Measurements from ENCODE around the gene DNLZ.
A peak's percentile ranks its signal among the peaks of the same experiment; 100 is the strongest.

DNLZ gene

DNA sequence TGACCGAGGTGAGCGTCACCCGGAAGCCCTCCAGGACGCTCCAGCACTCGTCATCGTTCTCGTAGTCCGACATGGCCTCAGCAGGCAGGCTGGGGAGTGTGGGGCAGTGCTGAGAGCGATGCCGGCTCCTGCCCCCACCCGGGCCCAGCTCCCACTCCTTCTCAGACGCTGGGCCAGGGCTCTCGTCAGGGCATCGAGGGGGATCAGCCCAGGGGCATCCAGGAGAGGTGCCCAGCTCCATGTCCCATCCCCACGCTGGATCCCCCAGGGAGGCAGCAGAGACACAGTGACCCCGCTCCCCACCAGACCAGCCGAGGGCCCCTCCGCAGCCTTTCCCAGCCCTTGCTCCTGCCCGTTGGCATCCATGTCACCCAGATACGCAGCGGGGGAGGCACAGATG lies 8.5 kb upstream of the DNLZ start:
- H3K27ac Mint-ChIP-seq = no peak overlapping the region
- H3K27me3 Mint-ChIP-seq = peaks cover 2% of the 10 kb centered on the region
- H3K4me3 Mint-ChIP-seq = no peak overlapping the region
- H3K36me3 Mint-ChIP-seq = no peaks in the 10 kb centered on the region
- no peaks in the 10 kb centered on the region for H3K4me1 Mint-ChIP-seq
- no peaks in the 10 kb centered on the region for H3K9me3 Mint-ChIP-seq

DNA sequence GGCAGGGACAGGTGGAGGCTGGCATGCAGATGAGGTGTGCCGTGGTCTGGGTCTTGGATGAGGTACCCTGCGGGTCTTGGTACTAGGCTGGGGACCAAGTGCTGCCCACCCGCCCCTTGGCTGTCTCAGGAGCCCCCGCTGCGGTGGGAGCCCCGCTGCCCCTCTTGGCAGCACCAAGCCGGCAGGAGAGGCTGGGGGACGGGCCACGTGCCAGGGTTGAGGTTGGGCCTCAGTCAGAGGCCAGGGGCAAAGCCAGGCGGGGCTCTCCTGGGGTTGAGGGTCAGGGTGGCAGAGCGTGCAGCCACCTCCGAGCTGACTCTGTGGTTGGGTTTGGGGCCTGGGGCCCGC lies 8.0 kb upstream of the DNLZ start:
- H3K36me3 Mint-ChIP-seq = no peaks in the 10 kb centered on the region
- H3K4me3 Mint-ChIP-seq = no peak overlapping the region
- H3K27me3 Mint-ChIP-seq = peaks cover 2% of the 10 kb centered on the region
- no peaks in the 10 kb centered on the region for H3K9me3 Mint-ChIP-seq
- no peaks in the 10 kb centered on the region for H3K4me1 Mint-ChIP-seq
- no peak overlapping the region for H3K27ac Mint-ChIP-seq

DNA sequence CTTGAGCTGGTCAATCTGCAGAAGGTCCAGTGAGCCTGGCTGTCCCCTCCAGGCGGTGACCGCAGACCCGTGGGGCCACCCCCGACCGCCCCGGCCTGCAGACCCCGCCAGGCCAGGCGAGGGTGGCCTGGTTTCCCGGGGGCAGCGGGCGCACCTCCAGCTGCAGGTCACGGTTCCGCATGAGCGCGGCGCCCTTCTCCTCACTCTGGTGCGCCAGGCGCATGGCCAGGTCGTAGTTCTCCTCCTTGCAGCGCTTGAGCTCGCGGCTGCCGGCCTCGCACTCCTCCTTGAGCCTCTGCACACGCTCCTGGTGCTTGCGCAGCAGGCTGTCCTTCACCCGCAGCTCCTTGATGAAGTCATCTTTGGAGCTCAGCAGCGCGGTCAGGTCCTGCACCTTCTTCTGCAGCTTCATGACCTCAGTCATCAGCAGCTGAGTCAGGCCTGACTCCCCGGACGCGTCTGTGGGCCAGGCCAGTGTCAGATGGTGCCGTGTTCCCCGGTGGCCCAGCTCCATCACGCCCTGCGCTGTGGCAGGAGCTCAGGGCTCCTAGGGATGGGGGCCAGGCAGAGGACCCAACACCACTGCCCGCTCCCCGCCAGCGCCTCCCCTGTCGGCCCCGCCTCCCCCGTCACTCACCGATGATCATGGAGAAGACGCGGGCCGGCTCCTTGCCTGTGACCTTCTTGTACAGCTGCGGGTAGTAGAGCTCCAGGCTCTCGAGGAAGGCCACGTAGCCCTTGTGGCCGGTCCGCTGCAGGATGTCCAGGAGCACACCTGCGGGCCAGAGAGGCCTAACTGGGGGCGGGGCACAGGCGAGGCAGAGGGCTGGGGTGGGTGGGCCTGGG lies 7.4 kb upstream of the DNLZ start:
- Mint-ChIP-seq H3K27ac (no peak overlapping the region), H3K36me3 (no peaks in the 10 kb centered on the region), H3K4me3 (no peak overlapping the region), H3K27me3 (peaks cover 2% of the 10 kb centered on the region), H3K9me3 (no peaks in the 10 kb centered on the region), H3K4me1 (no peaks in the 10 kb centered on the region)

DNA sequence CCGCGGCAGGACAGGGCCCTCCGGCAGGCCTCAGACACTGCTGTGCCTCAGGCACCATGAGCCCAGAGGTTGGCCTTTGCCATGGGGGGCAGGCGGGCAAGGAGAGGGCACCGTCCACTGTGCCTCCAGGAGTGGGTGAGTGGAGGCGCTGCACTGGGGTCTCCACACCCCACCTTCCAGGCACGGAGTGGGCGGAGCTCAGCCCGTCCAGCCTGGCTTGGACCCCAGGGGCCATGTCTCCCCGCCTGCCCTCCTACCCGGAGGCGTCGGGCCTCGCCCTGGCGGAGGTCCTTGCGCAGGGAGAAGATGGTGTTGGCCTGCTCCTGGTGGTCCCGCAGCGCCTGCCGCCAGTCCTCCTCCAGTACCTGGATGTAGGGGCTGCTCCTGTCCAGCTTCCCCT lies 6.5 kb upstream of the DNLZ start:
- peaks cover 2% of the 10 kb centered on the region for H3K27me3 Mint-ChIP-seq
- H3K9me3 Mint-ChIP-seq = no peaks in the 10 kb centered on the region
- H3K4me3 Mint-ChIP-seq = no peak overlapping the region
- no peaks in the 10 kb centered on the region for H3K4me1 Mint-ChIP-seq
- H3K27ac Mint-ChIP-seq = no peak overlapping the region
- no peaks in the 10 kb centered on the region for H3K36me3 Mint-ChIP-seq

DNA sequence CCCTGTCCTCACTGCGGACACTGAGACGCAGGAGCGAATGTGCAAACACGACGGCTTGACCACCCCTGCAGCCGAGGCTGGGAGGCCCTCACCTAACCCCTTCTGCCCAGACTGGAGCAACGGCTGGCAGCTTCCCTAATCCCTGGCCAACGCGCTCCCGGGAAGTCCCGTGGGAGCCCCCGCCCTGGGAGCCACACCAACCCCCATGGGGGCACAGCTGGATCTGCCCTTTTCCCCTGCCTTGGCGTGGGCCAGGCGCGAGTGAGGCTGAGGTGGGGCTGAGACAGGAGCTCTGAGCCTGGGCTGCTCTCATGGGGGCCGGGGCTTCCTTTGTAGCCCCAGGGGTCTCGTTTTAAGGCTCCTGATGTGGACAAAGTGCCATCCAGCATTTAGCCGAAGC lies 4.6 kb upstream of the DNLZ start:
- no peaks in the 10 kb centered on the region for H3K9me3 Mint-ChIP-seq
- H3K4me1 Mint-ChIP-seq = no peaks in the 10 kb centered on the region
- H3K4me3 Mint-ChIP-seq = no peak overlapping the region
- H3K27ac Mint-ChIP-seq = no peak overlapping the region
- no peaks in the 10 kb centered on the region for H3K36me3 Mint-ChIP-seq
- H3K27me3 Mint-ChIP-seq = peaks cover 2% of the 10 kb centered on the region

DNA sequence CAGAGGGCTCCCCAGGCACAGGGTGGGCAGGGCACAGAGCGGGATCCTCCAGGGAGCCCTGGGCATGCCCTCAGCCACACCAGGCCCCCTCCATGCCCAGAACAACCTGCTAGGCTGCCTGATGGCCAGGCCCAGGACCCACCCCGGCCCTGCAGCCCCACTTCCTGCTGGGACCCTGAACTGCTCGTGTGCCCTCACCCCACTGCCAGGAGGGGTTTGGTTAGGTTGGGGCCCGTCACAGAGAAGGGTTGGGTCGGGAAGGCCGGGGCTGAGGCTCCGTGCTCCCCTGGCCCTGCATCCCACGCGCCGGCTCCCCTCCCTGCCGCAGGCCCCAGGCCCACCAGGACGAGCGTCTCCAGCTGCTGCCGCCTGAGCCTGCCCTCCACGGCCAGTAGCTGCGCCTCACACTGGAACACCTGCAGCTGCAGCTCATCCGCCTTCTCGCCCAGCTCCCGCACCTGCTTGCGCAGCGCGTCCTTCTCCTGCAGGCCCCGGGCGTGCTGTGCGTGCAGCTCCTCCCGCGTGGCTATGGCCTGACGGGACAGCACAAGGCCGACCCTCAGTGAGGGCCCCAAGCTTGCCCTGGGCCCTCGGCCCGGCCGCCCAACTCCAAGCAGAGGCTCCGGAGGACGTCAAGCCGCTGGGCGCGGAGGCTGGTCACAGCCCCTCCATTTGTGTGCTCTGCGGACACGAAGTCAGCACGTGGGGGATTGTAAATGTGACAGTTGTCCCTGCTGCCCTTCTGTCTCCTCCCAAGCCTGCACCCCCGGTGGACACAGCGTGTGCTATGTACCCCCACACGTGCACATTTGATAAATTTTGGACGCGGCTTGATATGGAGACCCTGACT lies 4.0 kb upstream of the DNLZ start:
- Mint-ChIP-seq H3K4me1 (peaks cover 5% of the 10 kb centered on the region), H3K9me3 (no peaks in the 10 kb centered on the region), H3K27ac (no peak overlapping the region), H3K36me3 (no peaks in the 10 kb centered on the region), H3K4me3 (no peak overlapping the region), H3K27me3 (no peaks in the 10 kb centered on the region)

DNA sequence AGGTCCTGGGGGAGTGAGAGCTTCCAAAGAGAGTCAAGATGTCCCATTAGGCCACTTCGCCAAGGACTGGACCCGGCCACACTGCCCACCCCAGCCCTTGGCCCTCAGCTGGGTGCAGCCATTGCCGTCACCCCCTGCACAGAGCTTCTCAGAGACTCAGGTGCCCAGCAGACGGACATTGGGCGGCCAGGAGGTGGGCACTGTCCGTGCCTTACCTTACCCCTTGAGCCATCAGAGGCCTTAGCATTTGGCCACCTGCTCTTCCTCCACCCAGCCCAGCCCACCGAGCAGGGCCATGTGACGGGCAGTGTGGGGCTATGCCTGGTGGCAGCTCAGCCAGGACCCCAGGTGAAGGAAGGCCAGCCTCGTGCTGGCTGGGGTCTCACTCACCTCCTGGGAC lies 3.3 kb upstream of the DNLZ start:
- no peaks in the 10 kb centered on the region for H3K9me3 Mint-ChIP-seq

DNA sequence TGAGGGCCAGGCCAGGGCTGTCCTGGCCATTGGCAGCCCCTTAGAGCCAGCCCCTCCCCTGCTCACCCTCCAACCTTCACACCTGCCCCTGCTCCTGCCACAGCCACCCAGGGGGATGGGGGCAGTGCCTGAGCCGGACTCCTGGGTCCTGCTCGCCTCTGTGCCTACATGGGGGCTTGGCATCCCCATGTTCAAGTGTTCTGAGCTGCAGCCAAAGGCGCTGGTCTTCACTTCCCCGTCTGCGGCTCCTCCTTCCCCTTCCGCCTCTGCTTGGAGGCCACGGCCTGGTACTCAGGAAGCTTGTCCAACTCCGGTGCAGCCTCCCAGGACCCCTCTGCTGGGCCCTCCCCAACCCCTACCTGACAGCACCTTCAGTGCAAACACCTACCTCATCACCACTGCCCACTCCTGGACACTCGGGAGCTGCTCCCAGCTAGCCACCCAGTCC lies 2.3 kb upstream of the DNLZ start:
- Mint-ChIP-seq H3K4me1 (peaks cover 6% of the 10 kb centered on the region), H3K27ac (no peak overlapping the region), H3K9me3 (no peaks in the 10 kb centered on the region), H3K36me3 (no peaks in the 10 kb centered on the region), H3K4me3 (no peak overlapping the region), H3K27me3 (no peaks in the 10 kb centered on the region)

More for the DNA sequence above, 3.3 kb upstream of the DNLZ start:
- Mint-ChIP-seq H3K27me3 (no peaks in the 10 kb centered on the region), H3K4me1 (peaks cover 6% of the 10 kb centered on the region), H3K4me3 (no peak overlapping the region), H3K27ac (no peak overlapping the region), H3K36me3 (no peaks in the 10 kb centered on the region)

DNA sequence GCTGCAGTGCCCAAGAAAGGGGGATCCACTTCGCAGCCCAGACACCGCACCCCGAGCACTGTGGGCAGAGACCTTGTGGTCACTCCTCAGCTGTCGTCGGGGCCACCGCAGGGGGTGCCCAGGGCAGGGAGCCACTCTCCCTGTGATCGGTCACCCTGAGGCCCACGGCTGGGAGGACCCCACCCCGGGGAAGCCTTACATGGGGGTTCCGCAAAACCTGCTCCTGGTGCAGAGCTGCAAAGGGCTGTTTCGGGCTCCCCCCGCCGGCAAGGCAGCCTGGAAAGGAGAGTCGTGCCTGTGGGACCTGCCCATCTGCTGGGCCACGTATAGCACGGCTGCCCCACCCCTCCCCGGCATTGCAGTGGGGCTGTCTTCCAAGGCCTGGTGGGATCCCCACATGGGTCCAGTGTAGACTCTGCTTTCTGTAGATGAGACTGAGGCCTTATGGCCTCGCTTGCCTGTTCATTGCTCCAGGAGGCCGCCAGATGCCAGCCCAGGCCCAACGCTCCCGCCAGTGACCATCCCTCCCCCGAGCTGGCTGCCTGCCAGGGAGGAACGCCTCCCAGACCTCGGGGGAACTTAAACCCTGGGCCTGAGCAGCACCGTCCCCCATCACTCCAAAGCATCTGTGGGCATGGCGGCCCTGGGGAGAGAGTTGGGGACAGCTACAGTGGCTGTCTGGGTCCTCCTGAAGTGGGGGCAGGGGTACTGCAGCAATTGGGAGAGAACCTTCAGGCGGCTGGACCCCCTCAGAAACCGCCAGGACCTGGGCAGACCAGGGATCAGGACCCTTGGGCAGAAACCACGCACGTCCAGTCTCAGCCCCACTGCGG lies 1.6 kb upstream of the DNLZ start:
- Mint-ChIP-seq H3K4me1 (peaks cover 6% of the 10 kb centered on the region), H3K4me3 (no peak overlapping the region), H3K9me3 (no peaks in the 10 kb centered on the region), H3K27ac (no peak overlapping the region), H3K36me3 (no peaks in the 10 kb centered on the region), H3K27me3 (no peaks in the 10 kb centered on the region)

DNA sequence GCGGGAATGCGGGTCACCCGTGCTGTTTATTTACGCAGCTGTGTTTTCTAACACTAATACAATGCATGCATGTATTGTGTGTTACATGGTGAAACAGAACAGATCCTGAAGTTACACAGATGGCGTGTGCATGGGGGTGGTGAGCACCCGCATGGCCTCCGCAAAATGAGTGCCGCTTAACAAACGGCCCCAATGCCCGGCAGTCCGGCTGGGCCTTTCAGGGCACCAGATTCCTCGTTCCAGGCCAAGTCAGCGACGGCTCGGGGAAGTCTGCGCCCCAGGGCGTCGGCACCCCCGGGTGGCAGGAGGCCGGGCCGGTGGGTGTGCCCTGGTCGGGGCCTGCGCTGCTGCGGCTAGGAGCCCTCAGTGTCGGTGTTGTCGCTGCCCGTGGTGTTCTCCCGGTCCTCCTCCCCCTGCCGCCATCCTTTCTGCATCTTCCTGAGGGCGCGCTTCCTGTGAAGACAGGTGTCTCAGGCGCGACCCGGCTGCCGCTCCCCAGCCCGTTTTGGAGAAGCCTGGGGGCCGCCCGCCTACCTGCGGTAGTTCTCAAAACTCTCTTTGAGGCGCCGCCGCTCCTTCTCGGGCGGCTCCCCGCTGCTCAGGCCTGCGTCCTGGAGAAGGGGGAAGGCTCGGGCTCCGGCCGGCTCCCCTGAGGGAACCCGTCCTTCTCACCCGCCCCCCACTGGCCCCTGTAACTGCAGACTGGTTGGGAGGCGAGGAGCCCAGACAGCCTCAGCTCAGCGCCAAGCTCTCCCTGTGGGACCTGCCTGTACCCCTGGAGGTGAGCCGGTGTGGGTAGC lies 605 bp upstream of the DNLZ start:
- H3K27ac Mint-ChIP-seq = no peak overlapping the region
- peaks cover 6% of the 10 kb centered on the region for H3K4me1 Mint-ChIP-seq
- peak overlapping the region; percentile 57 for H3K4me3 Mint-ChIP-seq
- H3K36me3 Mint-ChIP-seq = no peaks in the 10 kb centered on the region
- H3K9me3 Mint-ChIP-seq = no peaks in the 10 kb centered on the region
- H3K27me3 Mint-ChIP-seq = no peaks in the 10 kb centered on the region

DNA sequence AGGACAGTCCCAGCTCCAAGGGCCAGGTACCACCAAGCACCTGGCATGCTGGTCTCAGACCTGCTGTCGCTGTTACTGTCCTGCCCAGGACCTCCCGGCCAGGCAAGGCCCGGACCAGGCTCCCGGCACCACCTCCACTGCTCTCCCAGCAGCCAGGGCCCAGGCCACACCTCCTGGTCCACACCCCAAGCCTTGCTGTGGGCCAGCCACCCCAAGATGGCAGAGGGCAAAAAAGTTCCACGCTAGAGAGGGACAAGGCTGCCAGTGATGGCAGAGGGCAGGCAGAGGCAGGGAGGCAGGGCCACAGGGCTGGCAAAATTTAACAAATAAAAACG lies 1.1 kb downstream of the DNLZ start:
- H3K4me3 Mint-ChIP-seq = peak overlapping the region; percentile 87

DNA sequence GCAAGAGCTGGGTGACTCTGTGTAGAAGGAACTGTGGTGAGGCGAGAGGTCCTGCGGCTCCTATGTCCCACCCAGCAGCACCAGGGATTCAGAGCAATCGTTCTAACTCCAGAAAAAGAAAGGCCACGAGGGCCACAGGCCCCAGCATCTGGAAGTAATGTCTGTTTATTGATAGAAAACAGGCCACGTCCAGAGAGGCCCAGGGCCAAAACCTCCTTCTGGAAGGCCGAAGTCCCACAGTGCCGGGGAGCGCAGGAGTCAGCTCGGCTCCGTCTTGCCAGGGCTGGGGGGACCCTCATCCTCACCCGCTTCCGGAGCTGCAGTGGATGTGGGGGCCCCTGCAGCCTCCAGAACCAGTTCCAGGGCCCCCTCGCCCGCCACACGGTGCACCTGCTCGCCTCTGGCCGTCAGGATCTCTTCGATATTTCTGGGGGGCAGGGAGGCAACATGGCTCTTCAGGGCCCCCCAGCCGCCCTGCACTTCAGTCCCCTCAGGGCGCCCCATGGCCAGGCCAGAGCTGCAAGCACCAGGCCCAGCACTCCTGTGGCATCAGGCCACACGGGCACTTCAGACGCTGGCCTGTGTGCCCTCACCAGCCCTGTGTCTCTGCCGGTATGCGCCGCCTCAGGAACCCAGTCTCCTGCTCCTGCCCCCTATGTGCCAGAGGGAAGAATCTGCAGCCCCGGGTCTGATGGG lies 1.6 kb downstream of the DNLZ start:
- Mint-ChIP-seq H3K4me3 (no peak overlapping the region), H3K27me3 (no peaks in the 10 kb centered on the region), H3K4me1 (peaks cover 6% of the 10 kb centered on the region), H3K36me3 (no peaks in the 10 kb centered on the region), H3K27ac (no peak overlapping the region), H3K9me3 (no peaks in the 10 kb centered on the region)

More for the DNA sequence above, 1.1 kb downstream of the DNLZ start:
- Mint-ChIP-seq H3K27me3 (no peaks in the 10 kb centered on the region), H3K27ac (no peak overlapping the region), H3K4me1 (peaks cover 6% of the 10 kb centered on the region), H3K36me3 (no peaks in the 10 kb centered on the region), H3K9me3 (no peaks in the 10 kb centered on the region)

DNA sequence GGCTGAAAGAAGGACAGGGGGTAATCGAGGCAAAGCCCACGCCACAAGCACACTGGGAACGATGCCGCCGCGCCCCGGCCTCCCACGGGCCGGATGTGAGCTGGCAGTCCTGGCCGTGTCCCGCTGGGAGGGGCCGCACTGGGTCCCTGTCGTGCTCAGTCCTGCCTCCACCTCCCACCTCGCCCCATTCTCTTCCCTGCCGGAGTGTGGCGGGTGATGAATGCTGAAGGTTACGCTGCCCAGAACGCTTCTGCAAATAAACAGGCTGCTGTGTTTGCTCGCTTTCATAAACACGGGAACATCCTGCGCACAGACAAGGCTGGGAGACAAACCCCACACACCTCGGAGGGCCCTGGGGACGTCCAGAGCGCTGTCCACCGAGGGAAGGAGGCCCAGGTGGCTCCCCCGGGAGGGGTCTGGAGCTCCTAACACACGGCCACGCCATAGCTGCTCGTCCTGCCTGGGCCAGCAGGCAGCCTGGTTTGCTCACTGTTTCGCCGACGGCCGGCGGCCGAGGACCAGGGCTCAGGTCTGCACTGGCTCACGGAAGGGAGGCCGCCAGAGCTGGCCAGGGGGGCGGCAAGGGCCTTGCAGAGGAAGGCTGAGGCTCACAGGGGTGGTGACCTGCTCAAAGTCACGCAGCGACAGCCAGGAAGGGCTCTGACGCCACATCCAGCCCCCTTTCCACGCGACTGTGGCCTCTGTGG lies 2.3 kb downstream of the DNLZ start:
- H3K4me3 Mint-ChIP-seq = no peak overlapping the region
- H3K27me3 Mint-ChIP-seq = no peaks in the 10 kb centered on the region
- no peaks in the 10 kb centered on the region for H3K36me3 Mint-ChIP-seq
- H3K9me3 Mint-ChIP-seq = no peaks in the 10 kb centered on the region
- H3K4me1 Mint-ChIP-seq = peaks cover 6% of the 10 kb centered on the region
- H3K27ac Mint-ChIP-seq = no peak overlapping the region
